Mesothelial cell of epicardium (in vitro differentiated cells): Measurements from ENCODE around the gene ATXN2. TPM values are rescaled to one million over a fixed set of nuclear protein-coding genes. Genes with fewer than 3 reads are reported as not detected.
"Not testable (repeated sequence)": the region's sequence is repeated elsewhere in the genome, so short reads cannot be mapped to it uniquely, and the experiment has no call there.

Experiments used
- DNase-seq, 2 experiments: peaks; one replicate each; pipeline ENCODE4 v3.0.0; 2021; ENCODE audit warnings: low spot score in 2 of 2; ENCODE audit not compliant: unreplicated experiment in 2 of 2
- H3K27ac Mint-ChIP-seq: 2 replicates; pipeline ENCODE4 v1.8.0; 2021; ENCODE audit warnings: mixed read lengths
- H3K27me3 Mint-ChIP-seq: 2 replicates; pipeline ENCODE4 v1.8.0; 2021; ENCODE audit warnings: low read depth, mixed read lengths
- H3K36me3 Mint-ChIP-seq: 2 replicates; pipeline ENCODE4 v1.8.0; 2021; ENCODE audit warnings: mixed read lengths
- H3K4me1 Mint-ChIP-seq: 2 replicates; pipeline ENCODE4 v1.8.0; 2021; ENCODE audit warnings: mixed read lengths
- H3K4me3 Mint-ChIP-seq: 2 replicates; pipeline ENCODE4 v1.8.0; 2021; ENCODE audit warnings: mild to moderate bottlenecking, moderate library complexity, mixed read lengths
- H3K9me3 Mint-ChIP-seq: 2 replicates; pipeline ENCODE4 v1.8.0; 2021; ENCODE audit warnings: mixed read lengths
- total RNA-seq: library from RNA; stranded (reverse); gene quantifications from 3 replicates; pipeline ENCODE4 v1.2.1, GENCODE V29; 2021
- TF ChIP-seq, protein P1 (sequence below): fragments of 200-600 bp; sonication (generic); IDR thresholded peaks from one replicate; pipeline ENCODE4 v1.5.0; 2021; ENCODE audit warnings: antibody characterized with exemption; ENCODE audit not compliant: unreplicated experiment

Gene ATXN2
- total RNA-seq, 1 donor from 2014 or later, result 152 TPM

DNA sequence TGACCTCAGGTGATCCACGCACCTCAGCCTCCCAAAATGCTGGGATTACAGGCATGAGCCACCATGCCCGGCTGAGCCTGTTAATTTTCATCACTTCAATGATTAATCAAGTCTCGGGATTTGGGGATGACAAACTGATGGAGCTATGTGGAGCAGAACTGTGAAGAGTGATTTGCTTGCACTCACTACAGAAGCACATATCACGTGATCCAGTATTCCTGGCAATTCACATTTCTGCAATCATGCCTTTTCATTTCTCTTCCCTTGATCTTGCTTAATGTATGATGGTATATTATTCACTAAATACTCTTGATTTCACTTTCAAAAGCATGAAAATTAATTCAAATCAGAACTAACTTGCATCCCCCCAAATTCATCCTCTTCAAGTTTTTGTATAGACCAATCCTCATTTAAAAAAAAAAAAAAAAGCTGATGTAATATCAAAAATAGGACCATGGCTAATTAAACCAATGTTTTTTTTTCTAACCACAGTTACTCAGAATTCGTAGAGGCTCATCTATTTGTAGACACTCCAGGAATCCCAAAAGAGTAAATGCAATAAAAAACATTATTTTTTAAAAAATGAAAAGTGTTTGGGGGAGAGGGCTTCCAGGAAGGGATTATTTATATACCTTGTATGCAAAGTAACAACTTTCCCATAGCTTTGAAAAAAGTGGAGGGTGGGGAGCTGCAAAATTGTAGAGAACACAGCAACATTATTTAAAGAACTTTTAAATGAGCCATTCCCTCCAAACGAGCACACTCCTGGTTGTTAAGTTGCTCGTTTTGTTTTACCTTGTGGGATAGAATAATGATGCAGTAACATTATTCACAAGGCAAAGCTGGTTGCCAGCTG, 7.0 kb upstream of the ATXN2 start:
- TF ChIP-seq, protein P1, sequence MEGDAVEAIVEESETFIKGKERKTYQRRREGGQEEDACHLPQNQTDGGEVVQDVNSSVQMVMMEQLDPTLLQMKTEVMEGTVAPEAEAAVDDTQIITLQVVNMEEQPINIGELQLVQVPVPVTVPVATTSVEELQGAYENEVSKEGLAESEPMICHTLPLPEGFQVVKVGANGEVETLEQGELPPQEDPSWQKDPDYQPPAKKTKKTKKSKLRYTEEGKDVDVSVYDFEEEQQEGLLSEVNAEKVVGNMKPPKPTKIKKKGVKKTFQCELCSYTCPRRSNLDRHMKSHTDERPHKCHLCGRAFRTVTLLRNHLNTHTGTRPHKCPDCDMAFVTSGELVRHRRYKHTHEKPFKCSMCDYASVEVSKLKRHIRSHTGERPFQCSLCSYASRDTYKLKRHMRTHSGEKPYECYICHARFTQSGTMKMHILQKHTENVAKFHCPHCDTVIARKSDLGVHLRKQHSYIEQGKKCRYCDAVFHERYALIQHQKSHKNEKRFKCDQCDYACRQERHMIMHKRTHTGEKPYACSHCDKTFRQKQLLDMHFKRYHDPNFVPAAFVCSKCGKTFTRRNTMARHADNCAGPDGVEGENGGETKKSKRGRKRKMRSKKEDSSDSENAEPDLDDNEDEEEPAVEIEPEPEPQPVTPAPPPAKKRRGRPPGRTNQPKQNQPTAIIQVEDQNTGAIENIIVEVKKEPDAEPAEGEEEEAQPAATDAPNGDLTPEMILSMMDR, result no peak
- H3K9me3 Mint-ChIP-seq, result no peaks in the 10 kb centered on the region
- H3K4me3 Mint-ChIP-seq, result no peak overlapping the region
- peaks cover 5% of the 10 kb centered on the region for H3K4me1 Mint-ChIP-seq
- H3K27me3 Mint-ChIP-seq, result no peaks in the 10 kb centered on the region
- peak overlapping the region; percentile 27 for H3K27ac Mint-ChIP-seq
- DNase-seq, result no peak
- H3K36me3 Mint-ChIP-seq, result peaks cover 2% of the 10 kb centered on the region

DNA sequence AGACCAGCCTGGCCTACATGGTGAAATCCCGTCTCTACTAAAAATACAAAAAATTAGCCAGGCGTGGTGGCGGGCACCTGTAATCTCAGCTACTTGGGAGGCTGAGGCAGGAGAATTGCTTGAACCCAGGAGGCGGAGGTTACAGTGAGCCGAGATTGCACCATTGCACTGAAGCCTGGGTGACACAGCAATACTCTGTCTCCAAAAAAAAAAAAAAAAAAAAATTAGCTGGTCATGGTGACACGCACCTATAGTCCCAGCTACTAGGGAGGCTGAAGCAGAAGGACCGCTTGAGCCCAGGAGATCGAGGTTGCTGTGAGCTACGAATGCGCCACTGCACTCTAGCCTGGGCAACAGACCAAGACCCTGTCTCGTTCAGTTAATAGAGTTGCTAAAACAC, 3.7 kb upstream of the ATXN2 start:
- H3K27me3 Mint-ChIP-seq, H3K9me3 Mint-ChIP-seq: not testable (repeated sequence)
- H3K4me1 Mint-ChIP-seq, result peaks cover 11% of the 10 kb centered on the region

DNA sequence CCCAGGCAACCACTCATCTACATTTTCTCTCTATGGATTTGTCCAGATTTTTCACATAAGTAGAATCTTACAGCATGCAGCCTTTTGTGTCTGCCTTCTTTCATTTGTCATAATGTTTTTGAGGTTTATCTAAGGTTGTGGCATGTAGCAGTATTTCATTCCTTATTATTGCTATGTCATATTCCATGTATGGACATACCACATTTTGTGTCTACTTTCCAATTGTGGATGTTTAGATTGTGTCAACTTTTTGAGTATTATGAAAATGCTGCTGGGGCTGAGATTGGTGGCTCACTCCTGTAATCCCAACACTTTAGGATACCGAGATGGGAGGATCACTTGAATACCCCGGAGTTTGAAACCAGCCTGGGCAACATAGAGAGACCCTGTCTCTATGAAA, 3.2 kb upstream of the ATXN2 start:
- DNase-seq, result no peak
- H3K4me3 Mint-ChIP-seq, result no peak overlapping the region
- peaks cover 2% of the 10 kb centered on the region for H3K36me3 Mint-ChIP-seq
- TF ChIP-seq, protein P1, result no peak
- H3K4me1 Mint-ChIP-seq, result peaks cover 11% of the 10 kb centered on the region
- H3K9me3 Mint-ChIP-seq, result no peaks in the 10 kb centered on the region
- no peak overlapping the region for H3K27ac Mint-ChIP-seq
- H3K27me3 Mint-ChIP-seq, result peaks cover 1% of the 10 kb centered on the region

More for the DNA sequence above, 3.7 kb upstream of the ATXN2 start:
- H3K4me3 Mint-ChIP-seq, H3K27ac Mint-ChIP-seq, H3K36me3 Mint-ChIP-seq, DNase-seq: not testable (repeated sequence)

DNA sequence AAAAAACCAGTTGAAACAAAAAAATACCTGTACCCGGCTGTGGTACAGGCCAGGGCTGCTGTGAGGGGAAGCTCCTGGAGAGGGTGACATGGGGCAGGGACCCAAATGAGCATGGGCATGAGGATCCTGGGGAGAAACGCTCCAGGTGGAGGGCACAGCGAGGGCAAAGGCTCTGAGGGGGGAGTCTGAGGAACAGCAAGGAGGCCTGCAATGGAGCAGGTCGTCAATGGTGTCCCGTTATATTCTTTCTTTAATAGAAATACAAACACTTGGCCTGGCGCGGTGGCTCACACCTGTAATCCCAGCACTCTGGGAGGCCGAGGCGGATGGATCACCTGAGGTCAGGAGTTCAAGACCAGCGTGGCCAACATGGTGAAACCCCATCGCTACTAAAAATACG, 1.9 kb upstream of the ATXN2 start:
- DNase-seq, H3K27me3 Mint-ChIP-seq, H3K36me3 Mint-ChIP-seq, H3K9me3 Mint-ChIP-seq, H3K4me3 Mint-ChIP-seq: not testable (repeated sequence)
- H3K27ac Mint-ChIP-seq, result peak overlapping the region; percentile 43
- H3K4me1 Mint-ChIP-seq, result peaks cover 16% of the 10 kb centered on the region

DNA sequence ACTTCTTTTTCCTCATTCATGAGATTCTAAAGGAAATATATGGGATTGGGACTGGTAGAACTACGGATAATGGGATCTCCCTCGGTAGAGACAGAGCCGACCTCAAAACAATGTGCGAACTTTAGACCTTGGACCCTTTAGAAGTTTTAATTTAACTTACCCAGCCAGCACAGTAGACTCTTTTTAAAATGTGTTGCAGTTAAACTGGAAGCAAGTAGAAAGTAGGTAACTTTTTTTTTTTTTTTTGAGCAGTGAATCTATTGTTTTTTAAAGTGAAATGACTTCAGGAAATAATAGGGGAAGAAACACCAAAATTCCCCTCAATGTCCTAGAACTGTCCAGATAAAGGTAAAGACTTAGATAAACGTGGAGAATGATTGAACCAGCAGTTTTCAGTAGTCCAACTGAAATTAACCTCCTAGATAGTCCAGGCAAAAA, 1.1 kb upstream of the ATXN2 start:
- no peak for DNase-seq
- Mint-ChIP-seq H3K9me3 (no peaks in the 10 kb centered on the region), H3K36me3 (peaks cover 2% of the 10 kb centered on the region), H3K27ac (peak overlapping the region; percentile 98), H3K4me1 (peaks cover 23% of the 10 kb centered on the region), H3K27me3 (peaks cover 1% of the 10 kb centered on the region), H3K4me3 (peak overlapping the region; percentile 77)
- TF ChIP-seq, protein P1, result no peak

DNA sequence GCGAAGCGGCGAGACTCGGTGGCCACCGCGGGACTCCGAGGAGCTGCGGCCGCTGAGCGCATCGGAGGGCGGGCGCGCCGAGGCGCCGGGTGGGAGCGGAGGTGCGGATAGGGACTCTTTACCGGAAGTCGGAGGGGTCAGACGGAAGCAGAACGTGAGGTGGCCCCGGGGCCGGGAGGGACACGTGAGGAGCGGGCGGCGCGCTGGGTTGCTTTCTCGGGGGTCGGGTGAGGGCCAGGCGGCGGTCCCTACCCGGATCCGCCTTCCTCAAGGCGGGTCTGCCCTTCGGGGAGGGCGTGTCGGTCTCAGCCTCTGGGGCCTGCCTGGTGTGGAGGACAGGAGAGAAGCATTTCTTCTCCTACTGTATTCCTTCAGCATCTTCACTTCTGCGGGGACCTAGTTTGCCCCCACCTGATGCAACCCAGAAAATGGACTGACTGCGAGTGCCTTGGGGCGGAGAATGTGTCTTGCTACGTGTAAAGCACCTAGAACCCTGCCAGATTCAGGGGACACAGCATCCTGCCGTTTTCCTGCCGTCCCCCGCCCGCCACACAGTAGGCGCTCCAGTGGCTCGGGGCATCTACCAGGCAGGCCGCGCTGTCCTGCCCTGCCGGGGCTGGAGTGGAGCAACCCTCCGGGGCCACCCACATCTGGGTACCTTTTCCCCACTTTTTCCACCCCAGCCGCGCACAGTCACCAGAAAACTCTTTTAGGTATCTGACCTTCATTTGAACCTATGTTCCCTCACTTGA, 514 bp upstream of the ATXN2 start:
- TF ChIP-seq, protein P1, result no peak
- peak; percentile 85 to 94 for DNase-seq
- Mint-ChIP-seq H3K27me3 (peaks cover 1% of the 10 kb centered on the region), H3K36me3 (peaks cover 2% of the 10 kb centered on the region), H3K4me1 (peaks cover 29% of the 10 kb centered on the region), H3K4me3 (peak overlapping the region; percentile 77), H3K9me3 (no peaks in the 10 kb centered on the region), H3K27ac (peak overlapping the region; percentile 98)
